DOHH2 (cell line): ENCODE measurements around the gene FUT1.

Experiments used
- H3F3A ChIP-seq: fragments of 200-600 bp; sonication (generic), shearing (Covaris generic); 2 replicates; pipeline ENCODE4 v1.6.0; 2016; ENCODE audit warnings: antibody characterized with exemption, mild to moderate bottlenecking; ENCODE audit not compliant: control insufficient read depth, insufficient read depth
- H3K27ac ChIP-seq: fragments of 200-600 bp; sonication (generic); 2 replicates; pipeline ENCODE4 v1.5.1; 2014; ENCODE audit warnings: low read depth, mild to moderate bottlenecking, low read length, moderate library complexity
- H3K27me3 ChIP-seq: fragments of 200-600 bp; sonication (generic); 2 replicates; pipeline ENCODE4 v1.6.1; 2014; ENCODE audit warnings: mild to moderate bottlenecking, low read length, mixed read lengths; ENCODE audit not compliant: control insufficient read depth
- H3K36me3 ChIP-seq: fragments of 200-600 bp; sonication (generic); 2 replicates; pipeline ENCODE4 v1.6.1; 2014; ENCODE audit warnings: mild to moderate bottlenecking, low read length, moderate library complexity, mixed read lengths; ENCODE audit not compliant: control insufficient read depth
- H3K4me1 ChIP-seq: fragments of 200-600 bp; sonication (generic); 2 replicates; pipeline ENCODE4 v1.6.1; 2014; ENCODE audit warnings: mild to moderate bottlenecking, low read length, mixed read lengths; ENCODE audit not compliant: control insufficient read depth
- H3K4me2 ChIP-seq: fragments of 200-600 bp; sonication (generic); 2 replicates; pipeline ENCODE4 v1.6.0; 2014; ENCODE audit warnings: mild to moderate bottlenecking, low read length, moderate library complexity
- H3K4me3 ChIP-seq: fragments of 200-600 bp; sonication (generic); 2 replicates; pipeline ENCODE4 v1.5.1; 2014; ENCODE audit warnings: mild to moderate bottlenecking, low read length, mixed read lengths
- H3K79me2 ChIP-seq: fragments of 200-600 bp; sonication (generic); 2 replicates; pipeline ENCODE4 v1.6.1; 2014; ENCODE audit warnings: mild to moderate bottlenecking, low read length, mixed read lengths; ENCODE audit not compliant: control insufficient read depth
- H3K9me2 ChIP-seq: fragments of 200-600 bp; sonication (generic); replicated peaks from 2 replicates; pipeline ENCODE4 v1.6.1; 2014; ENCODE audit warnings: mild to moderate bottlenecking, low read length, mixed read lengths; ENCODE audit not compliant: control insufficient read depth
- H3K9me3 ChIP-seq: fragments of 200-600 bp; sonication (generic); 2 replicates; pipeline ENCODE4 v1.6.1; 2014; ENCODE audit warnings: antibody characterized with exemption, low read length, mixed read lengths; ENCODE audit not compliant: control insufficient read depth, insufficient read depth
- H4K20me1 ChIP-seq: fragments of 200-600 bp; sonication (generic); 2 replicates; pipeline ENCODE4 v1.6.0; 2014; ENCODE audit warnings: low read depth, mild to moderate bottlenecking, antibody characterized with exemption, low read length, moderate library complexity; ENCODE audit not compliant: control insufficient read depth, insufficient read depth
- EZH2phosphoT487 ChIP-seq: fragments of 200-600 bp; sonication (generic); IDR thresholded peaks from 2 replicates; pipeline ENCODE4 v1.6.1; 2017; ENCODE audit warnings: borderline replicate concordance, mild to moderate bottlenecking, antibody characterized with exemption, low read length, moderate library complexity, mixed read lengths
- TF ChIP-seq, protein P1 (sequence below): fragments of 200-600 bp; sonication (generic); IDR thresholded peaks from one replicate; pipeline ENCODE4 v1.5.1; 2014; ENCODE audit warnings: antibody characterized with exemption, mild to moderate bottlenecking, low read depth, low read length; ENCODE audit not compliant: poor library complexity, severe bottlenecking

The FUT1 gene

DNA sequence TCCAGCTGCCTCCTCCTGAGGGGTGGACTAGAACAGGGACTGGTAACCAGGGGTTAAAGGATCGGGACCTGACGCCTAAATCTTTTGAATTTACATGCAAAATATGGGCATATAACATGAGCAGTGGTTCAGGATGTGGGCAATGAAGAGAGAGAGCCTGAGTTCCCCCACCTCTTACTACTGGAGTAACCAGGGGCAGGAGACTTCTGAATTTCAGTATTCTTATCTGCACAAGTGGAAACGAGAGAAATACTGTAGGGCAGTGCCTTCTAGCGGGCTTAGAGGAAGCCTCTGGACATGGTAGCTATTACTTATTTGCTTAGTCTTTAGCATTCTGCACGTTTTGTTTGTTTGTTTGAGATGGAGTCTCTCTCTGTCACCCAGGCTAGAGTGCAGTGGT lies 32.1 kb upstream of the FUT1 start:
- Histone ChIP-seq H3K4me1 (peaks cover 19% of the 10 kb centered on the region), H3K4me2 (no peak overlapping the region), H3K27me3 (no peaks in the 10 kb centered on the region), H3K27ac (no peak overlapping the region), H3F3A (no peaks in the 10 kb centered on the region), H3K36me3 (no peaks in the 10 kb centered on the region), H3K79me2 (no peaks in the 10 kb centered on the region), H4K20me1 (no peaks in the 10 kb centered on the region), H3K4me3 (no peak overlapping the region), H3K9me3 (no peaks in the 10 kb centered on the region), H3K9me2 (no peaks in the 10 kb centered on the region)
- TF ChIP-seq, protein P1, sequence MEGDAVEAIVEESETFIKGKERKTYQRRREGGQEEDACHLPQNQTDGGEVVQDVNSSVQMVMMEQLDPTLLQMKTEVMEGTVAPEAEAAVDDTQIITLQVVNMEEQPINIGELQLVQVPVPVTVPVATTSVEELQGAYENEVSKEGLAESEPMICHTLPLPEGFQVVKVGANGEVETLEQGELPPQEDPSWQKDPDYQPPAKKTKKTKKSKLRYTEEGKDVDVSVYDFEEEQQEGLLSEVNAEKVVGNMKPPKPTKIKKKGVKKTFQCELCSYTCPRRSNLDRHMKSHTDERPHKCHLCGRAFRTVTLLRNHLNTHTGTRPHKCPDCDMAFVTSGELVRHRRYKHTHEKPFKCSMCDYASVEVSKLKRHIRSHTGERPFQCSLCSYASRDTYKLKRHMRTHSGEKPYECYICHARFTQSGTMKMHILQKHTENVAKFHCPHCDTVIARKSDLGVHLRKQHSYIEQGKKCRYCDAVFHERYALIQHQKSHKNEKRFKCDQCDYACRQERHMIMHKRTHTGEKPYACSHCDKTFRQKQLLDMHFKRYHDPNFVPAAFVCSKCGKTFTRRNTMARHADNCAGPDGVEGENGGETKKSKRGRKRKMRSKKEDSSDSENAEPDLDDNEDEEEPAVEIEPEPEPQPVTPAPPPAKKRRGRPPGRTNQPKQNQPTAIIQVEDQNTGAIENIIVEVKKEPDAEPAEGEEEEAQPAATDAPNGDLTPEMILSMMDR, result no peak

DNA sequence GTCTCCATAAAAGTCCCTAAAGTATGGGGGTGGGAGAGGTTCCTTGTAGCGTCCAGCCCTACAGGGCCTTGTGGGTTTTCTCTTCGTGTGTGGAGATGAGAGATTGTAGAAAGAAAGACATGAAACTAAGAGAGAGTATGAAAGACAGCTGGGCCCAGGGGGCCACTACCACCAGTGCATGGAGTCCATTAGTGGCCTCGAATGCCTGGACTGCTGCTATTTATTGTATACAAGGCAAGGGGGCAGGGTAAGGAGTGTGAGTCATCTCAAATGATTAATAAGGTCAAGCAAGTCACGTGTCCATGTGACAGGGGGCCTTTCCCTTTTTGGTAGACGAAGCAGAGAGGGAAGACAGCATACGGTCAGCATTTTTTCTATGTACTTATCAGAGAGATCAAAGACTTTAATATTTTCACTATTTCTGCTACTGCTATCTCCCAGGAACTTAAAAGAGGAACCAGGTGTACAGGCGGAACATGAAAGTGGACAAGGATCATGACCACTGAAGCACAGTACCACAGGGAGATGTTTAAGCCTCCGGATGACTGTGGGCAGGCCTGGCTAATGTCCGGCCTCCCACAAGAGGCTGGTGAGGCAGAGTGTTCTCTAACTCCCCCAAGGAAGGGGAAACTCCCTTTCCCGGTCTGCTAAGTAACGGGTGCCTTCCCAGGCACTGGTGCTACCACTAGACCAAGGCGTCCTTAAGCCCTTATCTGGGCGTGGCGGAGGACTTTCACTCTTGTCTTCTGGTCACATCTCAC lies 28.4 kb upstream of the FUT1 start:
- no peaks in the 10 kb centered on the region for H3K27me3 ChIP-seq
- peak overlapping the region; percentile 20 for H3K4me2 ChIP-seq

GRCh38 chr19:48779636-48780035 lies 27.2 kb upstream of the FUT1 start:
- no peaks in the 10 kb centered on the region for H3K27me3 ChIP-seq
- H3K9me2 ChIP-seq, result no peaks in the 10 kb centered on the region
- peaks cover 22% of the 10 kb centered on the region for H3K4me1 ChIP-seq
- H3F3A ChIP-seq, result no peaks in the 10 kb centered on the region
- TF ChIP-seq, protein P1, result no peak
- no peak for TF ChIP-seq EZH2phosphoT487
- no peaks in the 10 kb centered on the region for H3K79me2 ChIP-seq
- no peaks in the 10 kb centered on the region for H3K36me3 ChIP-seq
- no peak overlapping the region for H3K4me3 ChIP-seq
- H3K4me2 ChIP-seq, result peak overlapping the region; percentile 5; the same call in 1 of the 2 replicates
- H4K20me1 ChIP-seq, result no peaks in the 10 kb centered on the region
- H3K27ac ChIP-seq, result no peak overlapping the region
- H3K9me3 ChIP-seq, result no peaks in the 10 kb centered on the region

More for the DNA sequence above, 28.4 kb upstream of the FUT1 start:
- no peak overlapping the region for H3K4me3 ChIP-seq
- no peaks in the 10 kb centered on the region for H4K20me1 ChIP-seq
- no peak overlapping the region for H3K27ac ChIP-seq
- H3K9me3 ChIP-seq, result no peaks in the 10 kb centered on the region
- peaks cover 22% of the 10 kb centered on the region for H3K4me1 ChIP-seq
- H3K36me3 ChIP-seq, result no peaks in the 10 kb centered on the region
- TF ChIP-seq, protein P1, result no peak
- no peak for TF ChIP-seq EZH2phosphoT487
- H3F3A ChIP-seq, result no peaks in the 10 kb centered on the region
- H3K79me2 ChIP-seq, result no peaks in the 10 kb centered on the region
- no peaks in the 10 kb centered on the region for H3K9me2 ChIP-seq
